Tibial nerve (tissue), 3 donors: Measurements from ENCODE around the gene CHST15.

ENCODE experiments used
- POLR2A ChIP-seq, 2 donors: fragments of 450-650 bp; IDR thresholded peaks; one replicate each; pipeline ENCODE4 v1.6.1; 2017; ENCODE audit warnings: antibody characterized with exemption in 2 of 2, mild to moderate bottlenecking in 2 of 2, moderate library complexity in 2 of 2
- TF ChIP-seq, protein P1 (sequence below), 5 experiments: fragments of 200-600 bp in 3 of 5; fragments of 450-650 bp in 2 of 5; sonication (generic) in 3 of 5; IDR thresholded peaks; one replicate each; pipeline ENCODE4 v1.5.1; 2016 to 2019; ENCODE audit warnings: antibody characterized with exemption in 5 of 5, mild to moderate bottlenecking in 3 of 5, moderate library complexity in 2 of 5

DNA sequence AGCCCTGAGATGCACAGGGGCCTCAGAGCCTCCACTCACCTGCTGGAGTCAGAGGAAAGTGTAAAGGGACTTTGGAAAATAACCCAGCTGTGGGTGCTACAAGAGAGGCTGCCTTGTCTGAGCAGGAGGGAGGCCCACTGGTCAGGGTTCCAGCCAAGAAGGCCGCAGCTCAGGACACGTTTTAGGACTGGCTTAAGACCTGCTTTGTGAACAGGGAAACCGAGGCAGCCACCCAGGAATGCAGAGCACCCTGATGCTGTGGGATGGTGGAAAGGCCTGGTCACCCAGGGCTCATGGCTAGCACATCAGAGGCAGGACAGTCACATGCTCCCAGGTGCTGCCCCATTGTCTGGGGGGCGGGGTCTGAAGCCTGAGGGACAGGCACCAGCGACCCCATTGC, 38.9 kb upstream of the CHST15 start:
- TF ChIP-seq, protein P1, sequence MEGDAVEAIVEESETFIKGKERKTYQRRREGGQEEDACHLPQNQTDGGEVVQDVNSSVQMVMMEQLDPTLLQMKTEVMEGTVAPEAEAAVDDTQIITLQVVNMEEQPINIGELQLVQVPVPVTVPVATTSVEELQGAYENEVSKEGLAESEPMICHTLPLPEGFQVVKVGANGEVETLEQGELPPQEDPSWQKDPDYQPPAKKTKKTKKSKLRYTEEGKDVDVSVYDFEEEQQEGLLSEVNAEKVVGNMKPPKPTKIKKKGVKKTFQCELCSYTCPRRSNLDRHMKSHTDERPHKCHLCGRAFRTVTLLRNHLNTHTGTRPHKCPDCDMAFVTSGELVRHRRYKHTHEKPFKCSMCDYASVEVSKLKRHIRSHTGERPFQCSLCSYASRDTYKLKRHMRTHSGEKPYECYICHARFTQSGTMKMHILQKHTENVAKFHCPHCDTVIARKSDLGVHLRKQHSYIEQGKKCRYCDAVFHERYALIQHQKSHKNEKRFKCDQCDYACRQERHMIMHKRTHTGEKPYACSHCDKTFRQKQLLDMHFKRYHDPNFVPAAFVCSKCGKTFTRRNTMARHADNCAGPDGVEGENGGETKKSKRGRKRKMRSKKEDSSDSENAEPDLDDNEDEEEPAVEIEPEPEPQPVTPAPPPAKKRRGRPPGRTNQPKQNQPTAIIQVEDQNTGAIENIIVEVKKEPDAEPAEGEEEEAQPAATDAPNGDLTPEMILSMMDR (IDR thresholded peaks at IDR 0.05) = no peak
- no peak for TF ChIP-seq POLR2A (IDR thresholded peaks at IDR 0.05)
